HepG2 (cell line): Measurements from ENCODE around the gene COG8. TPM values are rescaled to one million over a fixed set of nuclear protein-coding genes. Genes with fewer than 3 reads are reported as not detected.

Experiments
- ATAC-seq: fragments of 200-7000 bp; cut with Tn5 transposase; 3 replicates; pipeline ENCODE4 v1.9.1; 2020; ENCODE audit warnings: mild to moderate bottlenecking, moderate library complexity
- BruUV-seq: library from RNA; stranded (reverse); fragments of 400-500 nt; replicated peaks from 2 replicates; lab custom pipeline; 2021; lab: Mats Ljungman, UMichigan
- CTCF ChIA-PET: fragments of 300-600 bp; formaldehyde crosslinking; extraction: SDS; loops from one replicate; lab custom pipeline; 2021; ENCODE audit warnings: low total read pairs, inconsistent platforms, low intra/inter-chr PET ratio; lab: Yijun Ruan, JAX
- POLR2A ChIA-PET: fragments of 350-600 bp; sonication (Branson Sonifier 250); formaldehyde crosslinking; loops from one replicate; lab custom pipeline; 2020; ENCODE audit warnings: antibody characterized with exemption, inconsistent platforms; lab: Yijun Ruan, JAX
- DNase-seq: peaks from one replicate; pipeline ENCODE4 v3.0.0-alpha.2; 2015; ENCODE audit warnings: low spot score
- FAIRE-seq: peaks from 3 replicates; lab custom pipeline; 2011; peaks lifted over from hg19 to GRCh38; lab: Jason Lieb, UNC
- H2AFZ ChIP-seq: one replicate; pipeline ENCODE4 v1.6.1; 2011; ENCODE audit warnings: low read length, inconsistent platforms
- H3K27ac ChIP-seq: fragments of 300-600 bp; 3 replicates; pipeline ENCODE4 v1.8.0; 2011; ENCODE audit warnings: mixed run types, mild to moderate bottlenecking, mixed read lengths, low read length, inconsistent platforms; ENCODE audit not compliant: insufficient read depth; ENCODE audit errors: extremely low read length
- H3K27me3 ChIP-seq, 2 experiments: fragments of 200-600 bp in 1 of 2; 2 replicates in 1 of 2; 3 replicates in 1 of 2; pipeline versions ENCODE4 v1.6.0 to v1.8.0; 2011; ENCODE audit warnings: low read length in 2 of 2, mild to moderate bottlenecking in 2 of 2, moderate library complexity in 2 of 2, inconsistent platforms in 1 of 2; ENCODE audit not compliant: insufficient read depth in 2 of 2, control insufficient read depth in 1 of 2
- H3K36me3 ChIP-seq, 2 experiments: fragments of 200-600 bp in 1 of 2; replicated peaks in 1 of 2; 2 replicates in 1 of 2; 3 replicates in 1 of 2; pipeline versions ENCODE4 v1.5.1 to v1.8.0; 2011; ENCODE audit warnings: low read length in 2 of 2, inconsistent platforms in 1 of 2; ENCODE audit not compliant: insufficient read depth in 2 of 2, control insufficient read depth in 1 of 2
- H3K4me1 ChIP-seq: 2 replicates; pipeline ENCODE4 v1.5.1; 2012; ENCODE audit warnings: low read length, inconsistent platforms; ENCODE audit not compliant: insufficient read depth
- H3K4me2 ChIP-seq: 2 replicates; pipeline ENCODE4 v1.6.0; 2011; ENCODE audit warnings: low read depth, low read length, inconsistent platforms
- H3K4me3 ChIP-seq, 3 experiments: fragments of 200-600 bp in 1 of 3; sonication (generic), shearing (Covaris generic) in 1 of 3; replicated peaks in 1 of 3; 2 replicates each; pipeline ENCODE4 v1.5.1; 2011 to 2016; ENCODE audit warnings: low read length in 3 of 3, inconsistent platforms in 2 of 3, low read depth in 2 of 3, mild to moderate bottlenecking in 2 of 3, control low read depth in 1 of 3, mixed read lengths in 1 of 3; ENCODE audit not compliant: insufficient read depth in 1 of 3
- H3K79me2 ChIP-seq: one replicate; pipeline ENCODE4 v1.6.1; 2011; ENCODE audit warnings: low read length, inconsistent platforms; ENCODE audit not compliant: insufficient read depth
- H3K9ac ChIP-seq: 2 replicates; pipeline ENCODE4 v1.6.0; 2011; ENCODE audit warnings: mild to moderate bottlenecking, low read depth, low read length, inconsistent platforms; ENCODE audit not compliant: insufficient read depth
- H3K9me3 ChIP-seq: 2 replicates; pipeline ENCODE4 v1.5.1; 2012; ENCODE audit warnings: mild to moderate bottlenecking, low read length
- H4K20me1 ChIP-seq: 2 replicates; pipeline ENCODE4 v1.6.0; 2011; ENCODE audit warnings: inconsistent platforms, mild to moderate bottlenecking, low read length, moderate library complexity; ENCODE audit not compliant: insufficient read depth
- GPN1 ChIP-seq: sonication (generic); formaldehyde crosslinking; IDR thresholded peaks from 2 replicates; pipeline ENCODE4 v1.5.1; 2020; ENCODE audit warnings: missing genetic modification reagents, borderline replicate concordance
- NONO ChIP-seq, 2 experiments: fragments of 450-650 bp in 1 of 2; sonication (generic) in 1 of 2; formaldehyde crosslinking in 1 of 2; IDR thresholded peaks in 1 of 2; conservative IDR thresholded peaks in 1 of 2; 2 replicates each; pipeline versions ENCODE4 v1.6.1 to v1.8.0; 2017 to 2022; ENCODE audit warnings: mild to moderate bottlenecking in 1 of 2, missing genetic modification reagents in 1 of 2, moderate library complexity in 1 of 2
- POLR2G ChIP-seq: fragments of 200-400 bp; formaldehyde crosslinking; IDR thresholded peaks from 2 replicates; pipeline ENCODE4 v1.6.1; 2018; ENCODE audit warnings: mild to moderate bottlenecking, low read depth, low read length, moderate library complexity
- SUZ12 ChIP-seq: fragments of 150-350 bp; IDR thresholded peaks from 2 replicates; pipeline ENCODE4 v1.6.1; 2014; ENCODE audit warnings: low read depth, low read length
- ZNF263 ChIP-seq: sonication (generic); formaldehyde crosslinking; IDR thresholded peaks from 2 replicates; pipeline ENCODE4 v1.4.0; 2020; ENCODE audit warnings: missing genetic modification reagents
- WGBS: methylation state at CpG from one replicate; pipeline ENCODE4 v1.1.6; 2017; ENCODE audit warnings: low lambda C conversion rate; 5-methylcytosine and 5-hydroxymethylcytosine counted together
- in situ Hi-C: cut with HindIII; loops from 2 replicates; pipeline ENCODE4 v1.10.0; 2017; ENCODE audit warnings: low pct_unique_long_range_greater_than_20kb; ENCODE audit not compliant: extremely low pct_ligation_motif_present
- intact Hi-C: fragments of 100-400 bp; cut with micrococcal nuclease; formaldehyde crosslinking; loops from one replicate; pipeline ENCODE4 v1.10.0; 2022; ENCODE audit not compliant: unreplicated experiment
- polyA plus RNA-seq, 8 experiments: library from polyadenylated mRNA; depleted of rRNA in 3 of 8; stranded (reverse) in 7 of 8; unstranded in 1 of 8; fragments of >200 nt; fragmentation: Illumina TruSeq in 4 of 8; extraction: Trizol in 4 of 8; gene quantifications; 2 replicates each; pipeline versions ENCODE4 v1.2.1 to v1.2.3, GENCODE V29; 2011 to 2016; ENCODE audit warnings: low read depth in 4 of 8, missing spikeins in 1 of 8, mixed read lengths in 1 of 8; ENCODE audit not compliant: insufficient read depth in 1 of 8
- total RNA-seq, 5 experiments: library from RNA; depleted of rRNA; stranded (reverse); fragments of >200 nt; fragmentation: Illumina TruSeq; extraction: Trizol; gene quantifications; 2 replicates each; pipeline ENCODE4 v1.2.3, GENCODE V29; 2016; ENCODE audit warnings: low read depth in 1 of 5

Gene COG8
- total and polyA plus RNA-seq, 2 of the 13 experiments (the other 11 are each of a cell fraction or from before 2014, with no cell fraction given), result 45.5 to 52.1 TPM

- DNase-seq, result no peak
- in situ Hi-C loops, result no loop called here
- H3K4me3 ChIP-seq, result no peak overlapping the region
- FAIRE-seq, result no peak
- peaks cover 23% of the 10 kb centered on the region for H3K4me1 ChIP-seq
- peaks cover 15% of the 10 kb centered on the region for H3K79me2 ChIP-seq
- no peak for TF ChIP-seq NONO (IDR thresholded peaks at IDR 0.05)
- 0 out of 2 replicates have a peak, but pooled peaks have one; percentile 34 for TF ChIP-seq NONO (CRISPR knock-in tag; conservative IDR thresholded peaks at IDR 0.05)
- TF ChIP-seq SUZ12, result no peak
- BruUV-seq, result no TSS peak
- H2AFZ ChIP-seq, result no peak overlapping the region
- no peaks in the 10 kb centered on the region for H3K9me3 ChIP-seq
- WGBS, result 97% methylated on average over 4 of the region's 4 CpGs
- ChIA-PET POLR2A (interaction anchor here (1.2 kb wide), 1 partner anchor 32 kb away, joined by 3 read pairs; no protein-coding TSS in a partner anchor), CTCF (no interaction called here)
- intact Hi-C loops, result no loop called here
- H3K4me2 ChIP-seq, result no peak overlapping the region
- no peak for ATAC-seq
- no peaks in the 10 kb centered on the region for H4K20me1 ChIP-seq
- H3K27me3 ChIP-seq, result no peaks in the 10 kb centered on the region
- peaks cover 11 to 24% of the 10 kb centered on the region in 2 experiments for H3K36me3 ChIP-seq
- no peak overlapping the region for H3K27ac ChIP-seq
- no peak overlapping the region for H3K9ac ChIP-seq
Measured at GRCh38 chr16:69345923-69346322, 6.6 kb upstream of the COG8 start.

GRCh38 chr16:69344171-69344570 is 4.8 kb upstream of the COG8 start:
- Histone ChIP-seq H3K4me1 (peaks cover 20% of the 10 kb centered on the region), H3K9ac (no peak overlapping the region), H3K79me2 (peaks cover 29% of the 10 kb centered on the region), H3K4me3 (no peak overlapping the region), H3K27me3 (no peaks in the 10 kb centered on the region; a peak in 1 of 5 replicates), H3K9me3 (no peaks in the 10 kb centered on the region), H3K36me3 (peaks cover 8 to 24% of the 10 kb centered on the region in 2 experiments), H3K4me2 (no peak overlapping the region), H3K27ac (no peak overlapping the region), H4K20me1 (no peaks in the 10 kb centered on the region), H2AFZ (no peak overlapping the region)
- in situ Hi-C loops, result no loop called here
- no TSS peak for BruUV-seq
- CTCF ChIA-PET, result no interaction called here
- FAIRE-seq (no peak), ATAC-seq (no peak), DNase-seq (no peak)
- TF ChIP-seq GPN1 (CRISPR knock-in tag), result no peak
- 0 out of 2 replicates have a peak, but pooled peaks have one; percentile 20 for TF ChIP-seq POLR2G
- no peak for TF ChIP-seq ZNF263 (CRISPR knock-in tag)
- WGBS, result 98% methylated on average over 5 of the region's 5 CpGs
- intact Hi-C loops, result no loop called here
- POLR2A ChIA-PET, result interaction anchor here (1.6 kb wide), 1 partner anchor 156 kb away, joined by 3 read pairs; no protein-coding TSS in a partner anchor
